HG02870 (cell line): ENCODE results near the gene SLAIN1.

Source experiments
- ATAC-seq: cut with Tn5 transposase; IDR thresholded peaks from one replicate; pipeline ENCODE4 v1.9.1; 2021; ENCODE audit warnings: mild to moderate bottlenecking, moderate library complexity; ENCODE audit not compliant: unreplicated experiment

Gene SLAIN1

DNA sequence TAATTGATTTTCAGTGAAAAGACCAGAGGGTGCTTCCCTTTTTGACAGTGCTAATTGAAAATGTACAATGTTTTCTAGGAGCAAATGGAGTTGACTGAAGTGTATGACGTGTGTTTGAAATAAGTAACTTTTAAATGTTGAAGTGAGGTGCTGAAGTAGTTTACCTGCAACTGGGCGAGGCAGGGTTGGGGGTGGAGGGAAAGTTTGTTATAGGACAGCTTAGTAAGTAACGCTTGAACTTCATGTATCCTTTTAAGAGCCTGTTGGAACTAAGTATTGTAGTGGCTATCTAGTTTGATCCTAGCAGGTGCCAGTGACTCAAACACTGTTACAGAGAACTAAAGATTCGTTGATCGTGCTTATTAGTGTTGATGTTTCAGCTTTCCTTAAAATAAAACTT, 5.9 kb downstream of the SLAIN1 start:
- no peak for ATAC-seq

GRCh38 chr13:77714119-77714755, 16.8 kb downstream of the SLAIN1 start:
- ATAC-seq: no peak

GRCh38 chr13:77715233-77715891, 17.9 kb downstream of the SLAIN1 start:
- ATAC-seq: no peak

GRCh38 chr13:77716692-77717091, 19.2 kb downstream of the SLAIN1 start:
- ATAC-seq: no peak

GRCh38 chr13:77717508-77717907, 20.0 kb downstream of the SLAIN1 start:
- no peak for ATAC-seq

- ATAC-seq: no peak
These were observed 21.6 kb downstream of the SLAIN1 start for GRCh38 chr13:77719128-77719527.

DNA sequence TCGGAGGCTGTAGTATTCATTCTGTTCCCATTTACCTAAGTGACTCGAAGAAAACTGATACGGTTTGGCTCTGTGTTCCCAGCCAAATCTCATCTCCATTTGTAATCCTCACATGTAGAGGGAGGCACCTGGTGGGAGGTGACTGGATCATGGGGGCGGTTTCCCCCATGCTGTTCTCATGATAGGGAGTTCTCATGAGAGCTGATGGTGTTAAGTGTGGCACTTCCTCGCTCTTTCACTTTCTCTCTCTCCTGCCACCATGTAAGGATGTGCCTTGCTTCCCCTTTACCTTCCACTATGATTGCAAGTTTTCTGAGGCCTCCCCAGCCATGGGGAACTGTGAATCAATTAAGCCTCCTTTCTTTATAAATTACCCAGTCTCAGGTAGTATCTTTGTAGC, 23.5 kb downstream of the SLAIN1 start:
- no peak for ATAC-seq

GRCh38 chr13:77724092-77724491, 26.6 kb downstream of the SLAIN1 start:
- ATAC-seq: no peak

GRCh38 chr13:77725071-77725470, 27.6 kb downstream of the SLAIN1 start:
- ATAC-seq: no peak

- ATAC-seq: no peak
These were observed 31.0 kb downstream of the SLAIN1 start for GRCh38 chr13:77728265-77729125.

DNA sequence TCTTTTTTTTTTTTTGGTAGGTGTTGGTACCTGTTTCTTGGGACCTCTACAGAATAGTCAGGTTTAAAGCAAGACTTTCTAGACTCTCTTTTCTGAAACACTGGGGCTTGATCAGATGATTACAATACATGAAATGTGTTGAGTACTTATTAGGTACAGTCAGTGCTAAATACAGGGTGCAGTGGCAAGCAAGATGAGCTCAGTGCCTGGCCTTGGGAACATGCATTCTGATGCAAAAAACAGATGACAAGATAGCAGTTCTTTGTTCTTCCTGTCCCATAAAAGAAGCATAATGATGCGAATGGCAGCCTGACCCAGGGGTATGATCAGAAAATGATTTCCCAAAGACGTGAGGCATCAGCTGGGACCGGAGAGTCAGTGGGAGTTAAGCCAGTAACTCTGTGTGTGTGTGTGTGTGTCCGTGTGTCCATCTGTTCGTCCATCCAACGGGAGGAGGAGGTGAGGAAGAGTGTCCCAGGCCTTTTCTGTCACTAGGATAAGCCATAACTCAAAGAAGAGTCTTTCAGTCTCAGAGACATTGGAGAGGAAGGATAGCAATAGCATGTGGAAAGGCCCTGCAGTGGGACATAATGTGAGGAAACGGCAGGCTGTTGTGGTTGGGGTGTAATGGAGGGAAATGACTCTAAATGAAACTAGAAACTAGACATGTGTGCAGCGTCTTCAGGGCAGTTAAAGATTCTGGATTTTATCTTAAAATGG, 32.2 kb downstream of the SLAIN1 start:
- ATAC-seq: peak; percentile 99

GRCh38 chr13:77730572-77730971, 33.1 kb downstream of the SLAIN1 start:
- no peak for ATAC-seq

- ATAC-seq: no peak
These were observed 34.8 kb downstream of the SLAIN1 start for GRCh38 chr13:77732287-77732686.

DNA sequence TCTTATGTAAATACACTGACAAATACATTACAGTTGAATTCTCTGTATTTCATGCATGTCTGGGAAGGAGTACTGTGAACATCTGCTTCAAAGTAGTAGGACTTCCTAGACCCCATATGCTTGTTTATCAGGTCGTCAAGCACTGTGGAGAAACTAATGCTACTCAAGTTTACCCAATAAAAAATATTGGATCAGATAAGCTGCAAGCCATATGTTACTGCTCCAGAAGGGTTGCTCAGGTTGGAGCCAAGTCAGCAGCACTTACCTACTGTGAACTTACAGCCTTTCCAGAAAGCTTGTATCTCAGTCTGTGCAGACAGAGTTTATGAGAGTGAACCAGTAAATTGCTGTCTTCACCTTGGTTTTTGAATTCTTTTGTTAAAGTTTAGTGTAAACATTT, 36.2 kb downstream of the SLAIN1 start:
- ATAC-seq: no peak

GRCh38 chr13:77737583-77738200, 40.2 kb downstream of the SLAIN1 start:
- peak; percentile 76 for ATAC-seq

DNA sequence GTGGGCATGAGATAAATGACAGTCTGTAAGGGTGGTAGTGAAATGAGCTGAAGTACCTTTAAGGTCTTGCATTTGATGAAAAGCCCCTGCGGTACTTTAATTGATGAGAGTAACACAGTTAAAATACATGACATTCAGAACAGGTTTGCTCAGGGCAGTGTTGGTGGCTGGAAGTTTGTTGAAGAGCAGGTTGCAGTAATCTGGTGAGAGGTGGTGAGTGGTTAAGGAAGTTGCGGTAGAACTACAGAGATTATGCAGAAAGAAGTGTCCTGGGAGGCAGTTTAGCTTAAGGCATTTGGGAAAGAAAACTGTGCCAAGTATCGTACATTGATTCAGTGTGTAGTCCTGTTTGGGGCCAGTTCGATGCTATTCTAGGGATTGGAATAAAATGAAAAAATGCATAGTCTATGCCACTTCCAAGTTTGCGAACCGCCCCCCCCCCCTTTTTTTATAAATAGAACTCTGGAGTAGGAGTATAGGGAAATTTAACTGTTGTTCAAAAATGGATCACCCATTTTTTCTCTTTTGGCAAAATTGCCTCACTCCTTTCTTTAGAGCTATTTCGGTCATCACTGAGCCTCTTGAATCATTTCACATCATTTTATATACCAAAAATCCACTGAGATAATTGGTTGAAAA, 42.7 kb downstream of the SLAIN1 start:
- no peak for ATAC-seq

DNA sequence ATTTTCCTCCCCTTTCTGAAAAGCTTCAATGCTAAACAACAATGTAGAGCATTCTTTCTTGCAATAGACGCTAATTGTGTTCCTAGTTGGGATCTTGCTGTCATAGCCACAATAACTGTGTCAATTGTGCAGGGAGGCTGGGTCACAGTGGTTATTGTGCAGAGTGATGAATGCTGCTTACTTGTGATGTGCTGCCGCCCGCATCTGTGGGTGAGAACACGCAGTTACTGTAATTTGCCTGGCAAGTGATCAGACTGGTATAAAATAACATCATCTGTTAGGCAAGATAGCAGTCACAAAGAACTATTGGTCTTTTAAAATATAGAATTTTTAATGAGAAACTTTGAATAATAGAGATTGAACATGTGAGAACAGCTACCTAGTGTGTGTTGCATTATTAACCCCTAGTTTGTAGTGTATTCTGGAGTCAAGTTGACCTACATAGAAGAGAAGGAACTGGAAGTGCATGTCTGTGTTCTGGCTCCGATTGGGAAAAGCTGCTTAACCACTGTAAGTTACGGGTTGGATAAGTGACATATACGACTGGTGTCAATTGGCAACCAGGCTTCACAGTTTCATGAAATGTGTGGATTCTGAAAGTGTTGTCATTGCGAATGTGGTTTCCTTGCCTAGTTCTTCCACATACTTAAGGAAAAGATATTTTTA, 43.6 kb downstream of the SLAIN1 start:
- ATAC-seq: no peak

GRCh38 chr13:77741597-77741972, 44.1 kb downstream of the SLAIN1 start:
- ATAC-seq: no peak

GRCh38 chr13:77742801-77743200, 45.3 kb downstream of the SLAIN1 start:
- ATAC-seq: no peak

- no peak for ATAC-seq
These were observed 48.3 kb downstream of the SLAIN1 start for GRCh38 chr13:77745784-77746183.
